Astrocyte (in vitro differentiated cells and primary cell): ENCODE measurements around the gene MAJIN. TPM values are rescaled to one million over a fixed set of nuclear protein-coding genes. Genes with fewer than 3 reads are reported as not detected.

Experiments used
- DNase-seq: peaks from one replicate; pipeline ENCODE4 v3.0.0-alpha.2; 2010; ENCODE audit warnings: low read depth
- FAIRE-seq: peaks from 2 replicates; lab custom pipeline; 2011; peaks lifted over from hg19 to GRCh38; lab: Jason Lieb, UNC
- H2AFZ ChIP-seq: 2 replicates; pipeline ENCODE4 v1.6.0; 2012; ENCODE audit warnings: low read depth, low read length, inconsistent platforms
- H3K27ac ChIP-seq: 2 replicates; pipeline ENCODE4 v1.5.1; 2011; ENCODE audit warnings: low read depth, low read length, inconsistent platforms
- H3K27me3 ChIP-seq: 2 replicates; pipeline ENCODE4 v1.6.0; 2011; ENCODE audit warnings: low read length, inconsistent platforms; ENCODE audit not compliant: insufficient read depth
- H3K36me3 ChIP-seq: 2 replicates; pipeline ENCODE4 v1.5.1; 2011; ENCODE audit warnings: low read length, inconsistent platforms; ENCODE audit not compliant: insufficient read depth
- H3K4me1 ChIP-seq: 2 replicates; pipeline ENCODE4 v1.5.1; 2011; ENCODE audit warnings: low read length, inconsistent platforms; ENCODE audit not compliant: insufficient read depth
- H3K4me2 ChIP-seq: 2 replicates; pipeline ENCODE4 v1.6.0; 2012; ENCODE audit warnings: low read length, inconsistent platforms
- H3K4me3 ChIP-seq: 2 replicates; pipeline ENCODE4 v1.5.1; 2011; ENCODE audit warnings: low read depth, mild to moderate bottlenecking, low read length, inconsistent platforms; ENCODE audit not compliant: insufficient read depth
- H3K79me2 ChIP-seq: 2 replicates; pipeline ENCODE4 v1.6.0; 2012; ENCODE audit warnings: mild to moderate bottlenecking, low read length, inconsistent platforms; ENCODE audit not compliant: insufficient read depth
- H3K9ac ChIP-seq: 2 replicates; pipeline ENCODE4 v1.6.0; 2012; ENCODE audit warnings: mild to moderate bottlenecking, low read length, inconsistent platforms
- H3K9me3 ChIP-seq: 2 replicates; pipeline ENCODE4 v1.5.1; 2012; ENCODE audit warnings: low read depth, mild to moderate bottlenecking, low read length, inconsistent platforms; ENCODE audit not compliant: insufficient read depth
- H4K20me1 ChIP-seq: 2 replicates; pipeline ENCODE4 v1.6.0; 2012; ENCODE audit warnings: low read length, inconsistent platforms; ENCODE audit not compliant: insufficient read depth
- H3K27ac Mint-ChIP-seq: one replicate; pipeline ENCODE4 v1.8.0; 2021; ENCODE audit warnings: mild to moderate bottlenecking, mixed read lengths; ENCODE audit not compliant: unreplicated experiment
- H3K27me3 Mint-ChIP-seq: one replicate; pipeline ENCODE4 v1.8.0; 2021; ENCODE audit warnings: low read depth, mixed read lengths; ENCODE audit not compliant: unreplicated experiment
- H3K36me3 Mint-ChIP-seq: one replicate; pipeline ENCODE4 v1.8.0; 2021; ENCODE audit warnings: low read depth, mixed read lengths; ENCODE audit not compliant: unreplicated experiment
- H3K4me1 Mint-ChIP-seq: one replicate; pipeline ENCODE4 v1.8.0; 2021; ENCODE audit warnings: low read depth, mixed read lengths; ENCODE audit not compliant: unreplicated experiment
- H3K4me3 Mint-ChIP-seq: one replicate; pipeline ENCODE4 v1.8.0; 2021; ENCODE audit warnings: mild to moderate bottlenecking, moderate library complexity, mixed read lengths; ENCODE audit not compliant: unreplicated experiment
- H3K9me3 Mint-ChIP-seq: one replicate; pipeline ENCODE4 v1.8.0; 2021; ENCODE audit warnings: mild to moderate bottlenecking, mixed read lengths; ENCODE audit not compliant: unreplicated experiment
- EZH2 ChIP-seq: IDR thresholded peaks from 2 replicates; pipeline ENCODE4 v1.6.1; 2012; ENCODE audit warnings: mild to moderate bottlenecking, low read length, inconsistent platforms; ENCODE audit not compliant: insufficient read depth
- total RNA-seq: library from RNA; stranded (reverse); gene quantifications from 2 replicates; pipeline ENCODE4 v1.2.1, GENCODE V29; 2021
- TF ChIP-seq, protein P1 (sequence below): IDR thresholded peaks from 2 replicates; pipeline ENCODE4 v1.5.1; 2011; ENCODE audit warnings: low read depth, mild to moderate bottlenecking, inconsistent platforms, low read length, moderate library complexity; ENCODE audit not compliant: insufficient read depth

The MAJIN gene
- total RNA-seq, 1 donor from 2014 or later = not detected

DNA sequence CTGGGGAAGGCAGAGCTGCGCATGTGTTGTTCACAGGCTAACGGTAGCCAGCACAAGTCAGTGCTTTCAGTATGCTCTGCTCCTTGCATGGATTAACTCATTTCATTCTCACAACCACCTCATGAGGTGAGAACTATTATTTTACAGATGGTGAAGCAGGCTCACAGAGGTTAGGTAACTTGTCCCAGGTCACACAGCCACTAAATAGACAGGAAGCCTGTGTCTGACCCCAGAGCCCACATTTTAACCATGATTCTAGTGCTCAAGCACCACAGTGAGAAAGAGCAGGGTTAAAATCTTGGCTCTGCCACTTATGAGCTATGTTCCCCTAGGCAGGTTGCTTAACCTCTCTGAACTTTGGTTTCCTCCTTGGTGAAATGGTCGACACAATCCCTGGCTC, 49.1 kb upstream of the MAJIN start:
- H3K4me3 ChIP-seq = no peak overlapping the region
- no peaks in the 10 kb centered on the region for H3K36me3 ChIP-seq
- H3K4me1 Mint-ChIP-seq = no peaks in the 10 kb centered on the region
- DNase-seq = no peak
- TF ChIP-seq EZH2 = no peak
- TF ChIP-seq, protein P1, sequence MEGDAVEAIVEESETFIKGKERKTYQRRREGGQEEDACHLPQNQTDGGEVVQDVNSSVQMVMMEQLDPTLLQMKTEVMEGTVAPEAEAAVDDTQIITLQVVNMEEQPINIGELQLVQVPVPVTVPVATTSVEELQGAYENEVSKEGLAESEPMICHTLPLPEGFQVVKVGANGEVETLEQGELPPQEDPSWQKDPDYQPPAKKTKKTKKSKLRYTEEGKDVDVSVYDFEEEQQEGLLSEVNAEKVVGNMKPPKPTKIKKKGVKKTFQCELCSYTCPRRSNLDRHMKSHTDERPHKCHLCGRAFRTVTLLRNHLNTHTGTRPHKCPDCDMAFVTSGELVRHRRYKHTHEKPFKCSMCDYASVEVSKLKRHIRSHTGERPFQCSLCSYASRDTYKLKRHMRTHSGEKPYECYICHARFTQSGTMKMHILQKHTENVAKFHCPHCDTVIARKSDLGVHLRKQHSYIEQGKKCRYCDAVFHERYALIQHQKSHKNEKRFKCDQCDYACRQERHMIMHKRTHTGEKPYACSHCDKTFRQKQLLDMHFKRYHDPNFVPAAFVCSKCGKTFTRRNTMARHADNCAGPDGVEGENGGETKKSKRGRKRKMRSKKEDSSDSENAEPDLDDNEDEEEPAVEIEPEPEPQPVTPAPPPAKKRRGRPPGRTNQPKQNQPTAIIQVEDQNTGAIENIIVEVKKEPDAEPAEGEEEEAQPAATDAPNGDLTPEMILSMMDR = no peak
- H3K4me1 ChIP-seq = no peaks in the 10 kb centered on the region
- no peak overlapping the region for H3K4me2 ChIP-seq
- H3K27me3 Mint-ChIP-seq = peaks cover 2% of the 10 kb centered on the region
- H3K9me3 ChIP-seq = no peaks in the 10 kb centered on the region
- no peaks in the 10 kb centered on the region for H3K9me3 Mint-ChIP-seq
- H3K4me3 Mint-ChIP-seq = no peak overlapping the region
- no peaks in the 10 kb centered on the region for H4K20me1 ChIP-seq
- H3K9ac ChIP-seq = no peak overlapping the region
- no peaks in the 10 kb centered on the region for H3K27me3 ChIP-seq
- no peak overlapping the region for H3K27ac Mint-ChIP-seq
- H2AFZ ChIP-seq = no peak overlapping the region
- H3K79me2 ChIP-seq = peaks cover 7% of the 10 kb centered on the region
- no peak overlapping the region for H3K27ac ChIP-seq
- FAIRE-seq = no peak
- H3K36me3 Mint-ChIP-seq = peaks cover 18% of the 10 kb centered on the region

- no peak overlapping the region for H3K4me2 ChIP-seq
- FAIRE-seq (no peak), DNase-seq (no peak)
- no peaks in the 10 kb centered on the region for H3K36me3 ChIP-seq
- H3K27ac ChIP-seq = no peak overlapping the region
- TF ChIP-seq, protein P1 = no peak
- TF ChIP-seq EZH2 = no peak
- Mint-ChIP-seq H3K4me3 (no peak overlapping the region), H3K4me1 (no peaks in the 10 kb centered on the region), H3K9me3 (no peaks in the 10 kb centered on the region), H3K27me3 (peaks cover 2% of the 10 kb centered on the region), H3K27ac (no peak overlapping the region), H3K36me3 (peaks cover 19% of the 10 kb centered on the region)
- H3K27me3 ChIP-seq = no peaks in the 10 kb centered on the region
- H4K20me1 ChIP-seq = no peaks in the 10 kb centered on the region
- H3K4me1 ChIP-seq = peaks cover under 1% of the 10 kb centered on the region
- H3K9me3 ChIP-seq = no peaks in the 10 kb centered on the region
- H3K4me3 ChIP-seq = no peak overlapping the region
- no peak overlapping the region for H3K9ac ChIP-seq
- peaks cover 16% of the 10 kb centered on the region for H3K79me2 ChIP-seq
- no peak overlapping the region for H2AFZ ChIP-seq
Measured at GRCh38 chr11:65019824-65020223, 47.9 kb upstream of the MAJIN start.

DNA sequence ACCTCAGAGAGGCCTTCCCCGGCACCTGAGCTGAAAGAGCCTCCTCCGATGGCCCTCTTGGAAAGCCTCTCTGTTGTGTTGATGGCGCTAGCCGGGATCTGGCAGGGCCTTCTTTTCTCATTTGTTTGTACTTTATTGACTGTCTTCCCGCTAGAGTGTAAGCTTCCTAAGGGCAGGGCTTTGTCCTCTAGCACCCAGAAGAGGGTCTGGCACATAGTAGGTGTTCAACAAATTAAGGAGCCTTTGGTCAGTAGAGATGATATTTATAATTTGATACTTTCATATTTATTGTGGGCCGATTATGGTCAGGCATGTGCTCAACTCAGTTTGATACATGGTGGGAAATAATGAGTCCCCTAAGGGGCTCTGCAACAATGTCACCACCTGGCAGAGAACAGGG, 46.0 kb upstream of the MAJIN start:
- H3K4me2 ChIP-seq = no peak overlapping the region
- peaks cover 2% of the 10 kb centered on the region for H3K27me3 Mint-ChIP-seq
- no peak overlapping the region for H3K9ac ChIP-seq
- peaks cover 10% of the 10 kb centered on the region for H3K4me1 ChIP-seq
- H3K36me3 ChIP-seq = no peaks in the 10 kb centered on the region
- DNase-seq (no peak), FAIRE-seq (no peak)
- H3K4me1 Mint-ChIP-seq = peaks cover 5% of the 10 kb centered on the region
- H4K20me1 ChIP-seq = no peaks in the 10 kb centered on the region
- no peak overlapping the region for H2AFZ ChIP-seq
- peaks cover 19% of the 10 kb centered on the region for H3K79me2 ChIP-seq
- no peaks in the 10 kb centered on the region for H3K9me3 ChIP-seq
- H3K27me3 ChIP-seq = no peaks in the 10 kb centered on the region
- peaks cover 18% of the 10 kb centered on the region for H3K36me3 Mint-ChIP-seq
- no peak overlapping the region for H3K27ac Mint-ChIP-seq
- no peak for TF ChIP-seq EZH2
- TF ChIP-seq, protein P1 = no peak
- no peak overlapping the region for H3K27ac ChIP-seq
- H3K9me3 Mint-ChIP-seq = no peaks in the 10 kb centered on the region
- no peak overlapping the region for H3K4me3 ChIP-seq
- no peak overlapping the region for H3K4me3 Mint-ChIP-seq
